ENCODE measurements around the gene FNDC10. TPM values are rescaled to one million over a fixed set of nuclear protein-coding genes. Genes with fewer than 3 reads are reported as not detected.
A peak's percentile ranks its signal among the peaks of the same experiment; 100 is the strongest.

The FNDC10 gene
- total and polyA plus RNA-seq, 2 experiments from 2014 or later, result 2.1 to 8.8 TPM

DNA sequence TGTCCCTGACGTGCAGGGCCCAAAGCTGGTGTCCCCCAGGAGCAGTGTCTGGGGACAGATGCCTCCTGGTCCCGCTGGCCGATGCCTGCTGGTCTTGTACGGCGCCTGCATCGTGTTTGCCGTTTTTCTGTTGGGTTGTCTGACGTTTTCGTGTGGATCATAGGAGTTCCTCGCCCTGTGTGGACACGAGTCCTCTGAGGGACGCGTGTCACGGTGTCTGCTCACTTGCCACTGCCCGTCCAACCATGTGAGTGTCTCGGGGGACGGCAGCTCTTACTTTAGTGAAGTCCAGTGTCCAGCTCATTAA is 22.8 kb upstream of the FNDC10 start:
- no peaks in the 10 kb centered on the region for H4K20me1 ChIP-seq (ENCODE audit: insufficient read depth, poor library complexity, severe bottlenecking)
- H3K4me3 ChIP-seq, result no peak overlapping the region
- no peaks in the 10 kb centered on the region for H3K27me3 ChIP-seq
- no peaks in the 10 kb centered on the region for H3K9me3 ChIP-seq (ENCODE audit: low read depth)
- peaks cover 20% of the 10 kb centered on the region for H3K79me2 ChIP-seq
- DNase-seq (ENCODE audit: low spot score), result no peak
- no peak overlapping the region for H3K4me2 ChIP-seq
- H3K27ac ChIP-seq, result no peak overlapping the region
- WGBS (ENCODE audit: low lambda C conversion rate, missing lambda C conversion rate), result 97% methylated on average over 17 of the region's 17 CpGs
- H3K4me1 ChIP-seq (ENCODE audit: insufficient read depth), result no peaks in the 10 kb centered on the region
- H3K9me2 ChIP-seq (replicated peaks; ENCODE audit: insufficient read depth), result no peaks in the 10 kb centered on the region
- no peaks in the 10 kb centered on the region for H3K36me3 ChIP-seq (replicated peaks; ENCODE audit: insufficient read depth, low read depth)
- TF ChIP-seq, protein P1, sequence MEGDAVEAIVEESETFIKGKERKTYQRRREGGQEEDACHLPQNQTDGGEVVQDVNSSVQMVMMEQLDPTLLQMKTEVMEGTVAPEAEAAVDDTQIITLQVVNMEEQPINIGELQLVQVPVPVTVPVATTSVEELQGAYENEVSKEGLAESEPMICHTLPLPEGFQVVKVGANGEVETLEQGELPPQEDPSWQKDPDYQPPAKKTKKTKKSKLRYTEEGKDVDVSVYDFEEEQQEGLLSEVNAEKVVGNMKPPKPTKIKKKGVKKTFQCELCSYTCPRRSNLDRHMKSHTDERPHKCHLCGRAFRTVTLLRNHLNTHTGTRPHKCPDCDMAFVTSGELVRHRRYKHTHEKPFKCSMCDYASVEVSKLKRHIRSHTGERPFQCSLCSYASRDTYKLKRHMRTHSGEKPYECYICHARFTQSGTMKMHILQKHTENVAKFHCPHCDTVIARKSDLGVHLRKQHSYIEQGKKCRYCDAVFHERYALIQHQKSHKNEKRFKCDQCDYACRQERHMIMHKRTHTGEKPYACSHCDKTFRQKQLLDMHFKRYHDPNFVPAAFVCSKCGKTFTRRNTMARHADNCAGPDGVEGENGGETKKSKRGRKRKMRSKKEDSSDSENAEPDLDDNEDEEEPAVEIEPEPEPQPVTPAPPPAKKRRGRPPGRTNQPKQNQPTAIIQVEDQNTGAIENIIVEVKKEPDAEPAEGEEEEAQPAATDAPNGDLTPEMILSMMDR (IDR thresholded peaks at IDR 0.05; ENCODE audit: poor library complexity), result no peak
- TF ChIP-seq EZH2phosphoT487 (IDR thresholded peaks at IDR 0.05; ENCODE audit: low read depth, severe bottlenecking, unreplicated experiment) (no peak), EZH2 (IDR thresholded peaks at IDR 0.05; ENCODE audit: borderline replicate concordance) (no peak)
- H2AFZ ChIP-seq, result no peak overlapping the region

DNA sequence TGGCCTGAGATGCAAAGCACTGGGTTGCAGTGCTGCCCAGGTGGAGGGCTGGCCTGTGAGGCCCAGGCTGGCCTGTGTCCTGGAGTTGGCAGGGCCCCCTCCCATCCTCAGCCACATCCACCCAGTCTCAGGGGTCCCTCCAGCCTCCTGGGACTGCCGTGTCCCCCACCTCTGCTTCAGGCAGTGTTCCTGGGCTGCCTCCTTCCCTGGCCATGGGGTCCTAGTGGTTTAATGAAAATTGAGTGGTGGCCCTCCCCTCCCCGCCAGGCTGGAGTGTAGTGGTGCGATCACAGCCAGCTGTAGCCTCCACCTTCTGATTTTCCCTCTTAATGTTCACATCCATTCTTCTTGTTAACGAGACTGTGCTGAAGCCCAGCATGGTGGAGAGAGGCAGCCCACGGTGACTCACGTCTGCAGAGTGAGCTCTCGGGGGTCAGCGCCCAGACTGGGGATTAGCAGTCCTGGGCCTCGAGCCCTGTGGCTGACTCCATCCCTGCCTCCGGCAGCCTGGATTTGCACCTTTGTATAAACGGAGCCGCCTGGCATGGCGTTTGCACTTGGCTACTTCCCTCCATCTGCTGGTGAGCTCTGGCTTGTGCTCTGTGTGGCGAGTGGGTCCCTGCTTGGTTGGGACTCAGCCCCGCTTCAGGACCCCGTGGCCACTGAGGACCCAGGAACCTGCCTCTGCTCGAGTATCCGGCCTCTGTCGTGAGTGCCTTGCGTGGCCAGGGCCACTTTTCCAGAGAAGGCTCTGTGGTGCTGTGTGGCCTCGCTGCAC is 22.3 kb upstream of the FNDC10 start:
- Histone ChIP-seq H3K79me2 (peaks cover 26% of the 10 kb centered on the region), H3K27ac (no peak overlapping the region), H4K20me1 (ENCODE audit: insufficient read depth, poor library complexity, severe bottlenecking) (peaks cover under 1% of the 10 kb centered on the region), H3K27me3 (no peaks in the 10 kb centered on the region), H3K9me2 (replicated peaks; ENCODE audit: insufficient read depth) (no peaks in the 10 kb centered on the region), H3K4me2 (no peak overlapping the region), H3K4me3 (no peak overlapping the region), H3K4me1 (ENCODE audit: insufficient read depth) (peaks cover 3% of the 10 kb centered on the region), H3K9me3 (ENCODE audit: low read depth) (no peaks in the 10 kb centered on the region), H2AFZ (no peak overlapping the region), H3K36me3 (replicated peaks; ENCODE audit: insufficient read depth, low read depth) (no peaks in the 10 kb centered on the region)
- TF ChIP-seq EZH2phosphoT487 (IDR thresholded peaks at IDR 0.05; ENCODE audit: low read depth, severe bottlenecking, unreplicated experiment) (no peak), EZH2 (IDR thresholded peaks at IDR 0.05; ENCODE audit: borderline replicate concordance) (no peak)
- TF ChIP-seq, protein P1 (IDR thresholded peaks at IDR 0.05; ENCODE audit: poor library complexity), result no peak
- 76% methylated on average over 21 of the region's 21 CpGs for WGBS (ENCODE audit: low lambda C conversion rate, missing lambda C conversion rate)
- DNase-seq (ENCODE audit: low spot score), result peak; percentile 55

DNA sequence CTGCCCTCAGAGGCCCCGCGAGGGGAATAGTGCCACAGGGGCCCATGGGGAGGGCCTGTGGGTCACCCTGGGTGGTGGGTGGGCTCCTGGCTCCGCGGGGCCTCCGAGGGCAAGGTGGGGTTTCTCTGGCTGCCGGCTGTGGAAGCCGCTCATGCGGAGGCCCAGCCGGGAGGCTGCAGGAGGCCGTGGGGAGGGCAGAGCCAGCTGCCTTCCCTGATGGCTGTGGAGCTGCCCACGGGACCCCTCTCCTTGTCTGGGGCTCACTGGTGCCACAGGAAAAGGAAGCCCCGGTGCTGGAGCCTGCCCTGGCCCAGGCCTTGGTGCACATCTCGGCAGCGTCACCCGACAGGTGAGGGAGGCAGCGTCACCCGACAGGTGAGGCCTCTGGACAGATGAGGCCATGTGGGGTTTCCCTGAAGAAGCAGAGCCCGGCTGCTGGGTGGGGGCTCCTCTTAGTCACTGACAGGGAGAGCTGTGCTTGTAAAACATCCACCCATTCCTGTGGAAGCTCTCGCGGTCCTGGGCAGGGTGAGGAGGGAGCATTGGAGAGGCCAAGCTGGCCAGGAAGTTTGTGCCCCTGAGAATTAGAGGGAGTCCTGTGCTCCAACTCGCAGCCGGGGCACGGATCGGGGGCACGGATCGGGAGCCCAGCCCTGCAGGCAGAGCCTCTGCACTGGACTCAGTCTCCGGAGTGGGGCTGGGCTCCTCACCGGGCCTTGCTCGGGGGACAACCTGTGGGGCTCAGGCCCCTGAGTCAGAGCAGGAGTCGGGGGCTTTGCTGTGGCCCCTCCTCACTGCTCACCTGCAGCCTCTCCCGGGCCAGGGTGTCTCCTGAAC is 21.5 kb upstream of the FNDC10 start:
- H3K27ac ChIP-seq, result no peak overlapping the region

More for the DNA sequence above, 21.5 kb upstream of the FNDC10 start:
- H3K36me3 ChIP-seq (replicated peaks; ENCODE audit: insufficient read depth, low read depth), result no peaks in the 10 kb centered on the region
- WGBS (ENCODE audit: low lambda C conversion rate, missing lambda C conversion rate), result 92% methylated on average over 27 of the region's 31 CpGs
- no peak overlapping the region for H3K4me3 ChIP-seq
- TF ChIP-seq EZH2 (IDR thresholded peaks at IDR 0.05; ENCODE audit: borderline replicate concordance) (no peak), EZH2phosphoT487 (IDR thresholded peaks at IDR 0.05; ENCODE audit: low read depth, severe bottlenecking, unreplicated experiment) (no peak)
- TF ChIP-seq, protein P1 (IDR thresholded peaks at IDR 0.05; ENCODE audit: poor library complexity), result no peak
- no peaks in the 10 kb centered on the region for H3K9me2 ChIP-seq (replicated peaks; ENCODE audit: insufficient read depth)
- H3K9me3 ChIP-seq (ENCODE audit: low read depth), result no peaks in the 10 kb centered on the region
- DNase-seq (ENCODE audit: low spot score), result no peak
- H4K20me1 ChIP-seq (ENCODE audit: insufficient read depth, poor library complexity, severe bottlenecking), result peaks cover 7% of the 10 kb centered on the region
- no peaks in the 10 kb centered on the region for H3K27me3 ChIP-seq
- H3K4me1 ChIP-seq (ENCODE audit: insufficient read depth), result peaks cover 9% of the 10 kb centered on the region
- H2AFZ ChIP-seq, result no peak overlapping the region
- peaks cover 34% of the 10 kb centered on the region for H3K79me2 ChIP-seq
- no peak overlapping the region for H3K4me2 ChIP-seq

Measured in hepatocyte (in vitro differentiated cells).